ENCODE measurements around the gene IRGQ. TPM values are rescaled to one million over a fixed set of nuclear protein-coding genes. Genes with fewer than 3 reads are reported as not detected.

Gene IRGQ
- total and polyA plus RNA-seq, 2 experiments from 2014 or later, result 5.7 to 19.9 TPM

DNA sequence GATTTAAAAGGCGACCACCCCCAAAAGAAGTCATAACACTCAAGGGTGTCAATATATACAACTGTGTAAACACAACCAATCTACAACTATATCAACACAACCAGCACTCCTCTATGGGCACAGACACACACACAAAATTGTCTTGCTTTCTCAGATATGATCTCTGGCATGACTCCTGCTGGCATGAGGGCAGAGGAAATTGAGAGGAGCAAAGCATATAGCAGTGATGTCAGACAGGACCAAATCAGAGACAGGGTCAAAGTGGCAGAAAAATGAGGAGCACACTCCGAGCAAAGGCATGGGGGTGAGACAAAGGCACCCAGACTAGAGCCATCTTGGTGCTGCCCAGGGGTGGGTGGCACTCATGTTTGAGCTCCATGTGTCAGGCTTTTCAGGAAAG is 9.6 kb downstream of the IRGQ start:
- no peaks in the 10 kb centered on the region for H4K20me1 ChIP-seq (ENCODE audit: insufficient read depth)
- in situ Hi-C loops (cut with MboI), result no loop called here

DNA sequence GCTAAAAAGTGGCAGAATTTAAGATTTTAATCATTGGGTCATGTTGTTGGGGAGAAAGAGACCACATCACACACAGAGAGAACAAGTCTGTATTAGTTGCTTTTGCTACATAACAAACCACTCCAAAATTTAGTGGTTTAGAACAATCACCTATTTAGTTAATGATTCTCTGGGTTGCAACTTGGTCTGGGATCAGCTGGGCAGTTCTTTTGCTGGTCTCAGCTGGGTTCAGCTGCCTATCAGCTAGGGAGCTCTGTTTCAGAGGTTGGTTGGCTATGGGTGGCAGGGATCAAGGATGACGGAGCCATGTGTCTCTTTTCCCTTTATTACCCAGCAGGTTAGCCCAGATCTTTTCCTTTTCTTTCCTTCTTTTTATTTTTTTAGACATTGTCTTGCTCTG is 11.4 kb downstream of the IRGQ start:
- no peak overlapping the region for H3K4me2 ChIP-seq (ENCODE audit: unreplicated experiment)
- H3F3A ChIP-seq (ENCODE audit: insufficient read depth), result peaks cover 4% of the 10 kb centered on the region; the same call in 1 of the 2 replicates
- no peak for DNase-seq
- H2AFZ ChIP-seq, result no peak overlapping the region
- no peak overlapping the region for H3K4me3 ChIP-seq
- H4K20me1 ChIP-seq (ENCODE audit: insufficient read depth), result no peaks in the 10 kb centered on the region
- no peak overlapping the region for H3K27ac ChIP-seq
- no peak overlapping the region for H3K9ac ChIP-seq
- 96 to 100% methylated on average over 1 of the region's 1 CpG for WGBS, 2 experiments (ENCODE audit: low coverage in 1 of 2, low lambda C conversion rate in 2 of 2, missing lambda C conversion rate in 2 of 2)
- no peaks in the 10 kb centered on the region for H3K27me3 ChIP-seq (replicated peaks; ENCODE audit: insufficient read depth)
- in situ Hi-C loops (cut with MboI), result no loop called here
- no peaks in the 10 kb centered on the region for H3K4me1 ChIP-seq (ENCODE audit: insufficient read depth)
- TF ChIP-seq EZH2 (IDR thresholded peaks at IDR 0.05; ENCODE audit: insufficient read depth, poor library complexity, severe bottlenecking) (no peak), EZH2phosphoT487 (IDR thresholded peaks at IDR 0.05; ENCODE audit: insufficient read depth, low read depth) (no peak)
- H3K79me2 ChIP-seq (ENCODE audit: insufficient read depth), result peaks cover 12% of the 10 kb centered on the region
- no peaks in the 10 kb centered on the region for H3K9me2 ChIP-seq (ENCODE audit: insufficient read depth)
- H3K36me3 ChIP-seq (ENCODE audit: low read depth), result peaks cover 10% of the 10 kb centered on the region; the same call in 1 of the 2 replicates
- H3K9me3 ChIP-seq (ENCODE audit: low read depth), result no peaks in the 10 kb centered on the region

More for the DNA sequence above, 9.6 kb downstream of the IRGQ start:
- no peaks in the 10 kb centered on the region for H3K27me3 ChIP-seq (replicated peaks; ENCODE audit: insufficient read depth)
- no peak overlapping the region for H3K4me3 ChIP-seq
- WGBS, 2 experiments (ENCODE audit: low coverage in 1 of 2, low lambda C conversion rate in 2 of 2, missing lambda C conversion rate in 2 of 2), result 78 to 86% methylated on average over 2 of the region's 2 CpGs
- no peak overlapping the region for H3K9ac ChIP-seq
- no peaks in the 10 kb centered on the region for H3K9me2 ChIP-seq (ENCODE audit: insufficient read depth)
- no peak overlapping the region for H3K27ac ChIP-seq
- no peak overlapping the region for H2AFZ ChIP-seq
- DNase-seq, result no peak
- H3K9me3 ChIP-seq (ENCODE audit: low read depth), result no peaks in the 10 kb centered on the region
- H3K4me1 ChIP-seq (ENCODE audit: insufficient read depth), result no peaks in the 10 kb centered on the region
- H3K79me2 ChIP-seq (ENCODE audit: insufficient read depth), result peaks cover 30% of the 10 kb centered on the region
- peaks cover 10% of the 10 kb centered on the region; the same call in 1 of the 2 replicates for H3K36me3 ChIP-seq (ENCODE audit: low read depth)
- H3K4me2 ChIP-seq (ENCODE audit: unreplicated experiment), result no peak overlapping the region
- TF ChIP-seq EZH2phosphoT487 (IDR thresholded peaks at IDR 0.05; ENCODE audit: insufficient read depth, low read depth), result no peak
- no peak for TF ChIP-seq EZH2 (IDR thresholded peaks at IDR 0.05; ENCODE audit: insufficient read depth, poor library complexity, severe bottlenecking)
- peaks cover 4% of the 10 kb centered on the region; the same call in 1 of the 2 replicates for H3F3A ChIP-seq (ENCODE audit: insufficient read depth)

GRCh38 chr19:43582495-43582894 is 13.4 kb downstream of the IRGQ start:
- Histone ChIP-seq H4K20me1 (ENCODE audit: insufficient read depth) (no peaks in the 10 kb centered on the region), H3K9me2 (ENCODE audit: insufficient read depth) (no peaks in the 10 kb centered on the region), H2AFZ (no peak overlapping the region), H3K9me3 (ENCODE audit: low read depth) (no peaks in the 10 kb centered on the region), H3K4me2 (ENCODE audit: unreplicated experiment) (no peak overlapping the region), H3K27ac (no peak overlapping the region), H3K27me3 (replicated peaks; ENCODE audit: insufficient read depth) (no peaks in the 10 kb centered on the region), H3F3A (ENCODE audit: insufficient read depth) (peaks cover 4% of the 10 kb centered on the region; the same call in 1 of the 2 replicates), H3K9ac (no peak overlapping the region), H3K4me3 (no peak overlapping the region), H3K36me3 (ENCODE audit: low read depth) (peaks cover 6% of the 10 kb centered on the region; the same call in 1 of the 2 replicates), H3K79me2 (ENCODE audit: insufficient read depth) (peaks cover 5% of the 10 kb centered on the region; the same call in 1 of the 2 replicates), H3K4me1 (ENCODE audit: insufficient read depth) (no peaks in the 10 kb centered on the region)
- DNase-seq, result no peak
- in situ Hi-C loops (cut with MboI), result no loop called here
- TF ChIP-seq EZH2 (IDR thresholded peaks at IDR 0.05; ENCODE audit: insufficient read depth, poor library complexity, severe bottlenecking) (no peak), EZH2phosphoT487 (IDR thresholded peaks at IDR 0.05; ENCODE audit: insufficient read depth, low read depth) (no peak)
- 91 to 95% methylated on average over 2 of the region's 2 CpGs for WGBS, 2 experiments (ENCODE audit: low coverage in 1 of 2, low lambda C conversion rate in 2 of 2, missing lambda C conversion rate in 2 of 2)

GRCh38 chr19:43581467-43581866 is 14.5 kb downstream of the IRGQ start:
- H3K4me3 ChIP-seq, result no peak overlapping the region

More at GRCh38 chr19:43581467-43581866, 14.5 kb downstream of the IRGQ start:
- no peak overlapping the region for H3K9ac ChIP-seq
- TF ChIP-seq EZH2phosphoT487 (IDR thresholded peaks at IDR 0.05; ENCODE audit: insufficient read depth, low read depth) (no peak), EZH2 (IDR thresholded peaks at IDR 0.05; ENCODE audit: insufficient read depth, poor library complexity, severe bottlenecking) (no peak)
- DNase-seq, result no peak
- no peaks in the 10 kb centered on the region for H3K36me3 ChIP-seq (ENCODE audit: low read depth)
- no peaks in the 10 kb centered on the region for H3K4me1 ChIP-seq (ENCODE audit: insufficient read depth)
- WGBS, 2 experiments (ENCODE audit: low coverage in 1 of 2, low lambda C conversion rate in 2 of 2, missing lambda C conversion rate in 2 of 2), result 68 to 70% methylated on average over 7 of the region's 7 CpGs
- peaks cover 4% of the 10 kb centered on the region; the same call in 1 of the 2 replicates for H3F3A ChIP-seq (ENCODE audit: insufficient read depth)
- H4K20me1 ChIP-seq (ENCODE audit: insufficient read depth), result no peaks in the 10 kb centered on the region
- no peak overlapping the region for H3K4me2 ChIP-seq (ENCODE audit: unreplicated experiment)
- H3K9me2 ChIP-seq (ENCODE audit: insufficient read depth), result no peaks in the 10 kb centered on the region
- H3K27ac ChIP-seq, result no peak overlapping the region
- H3K27me3 ChIP-seq (replicated peaks; ENCODE audit: insufficient read depth), result no peaks in the 10 kb centered on the region
- in situ Hi-C loops (cut with MboI), result no loop called here
- no peaks in the 10 kb centered on the region for H3K79me2 ChIP-seq (ENCODE audit: insufficient read depth)
- H3K9me3 ChIP-seq (ENCODE audit: low read depth), result no peaks in the 10 kb centered on the region
- no peak overlapping the region; the same call in 1 of the 2 replicates for H2AFZ ChIP-seq

All from GM23248 (cell line).